Measurements from ENCODE around the gene RBM19.
"Not testable (repeated sequence)": the region's sequence is repeated elsewhere in the genome, so short reads cannot be mapped to it uniquely, and the experiment has no call there.

RBM19 gene

GRCh38 chr12:114003286-114003685 lies 37.2 kb upstream of the RBM19 start:
- Histone ChIP-seq H3K27me3 (ENCODE audit: insufficient read depth, low read depth) (no peaks in the 10 kb centered on the region), H3K27ac (no peak overlapping the region), H3K36me3 (ENCODE audit: insufficient read depth) (no peaks in the 10 kb centered on the region), H3K79me2 (ENCODE audit: insufficient read depth, low read depth) (no peaks in the 10 kb centered on the region), H2AFZ (ENCODE audit: low read depth) (no peak overlapping the region), H4K20me1 (ENCODE audit: insufficient read depth) (no peaks in the 10 kb centered on the region), H3K4me1 (ENCODE audit: low read depth, poor library complexity, severe bottlenecking) (no peaks in the 10 kb centered on the region), H3K4me3 (IDR thresholded peaks at IDR 0.05; ENCODE audit: insufficient read depth, low read depth, low read length) (no peak overlapping the region), H3K4me2 (no peak overlapping the region), H3K9ac (no peak overlapping the region)
- no peak for TF ChIP-seq CTCF (conservative IDR thresholded peaks at IDR 0.05; ENCODE audit: low read depth, low read length)

- Histone ChIP-seq H3K9ac (no peak overlapping the region), H3K4me3 (IDR thresholded peaks at IDR 0.05; ENCODE audit: insufficient read depth, low read depth, low read length) (no peak overlapping the region), H2AFZ (ENCODE audit: low read depth) (no peak overlapping the region), H3K36me3 (ENCODE audit: insufficient read depth) (no peaks in the 10 kb centered on the region), H3K27me3 (ENCODE audit: insufficient read depth, low read depth) (no peaks in the 10 kb centered on the region), H3K4me2 (no peak overlapping the region), H3K27ac (no peak overlapping the region), H3K79me2 (ENCODE audit: insufficient read depth, low read depth) (no peaks in the 10 kb centered on the region), H4K20me1 (ENCODE audit: insufficient read depth) (no peaks in the 10 kb centered on the region), H3K4me1 (ENCODE audit: low read depth, poor library complexity, severe bottlenecking) (no peaks in the 10 kb centered on the region)
- TF ChIP-seq CTCF (conservative IDR thresholded peaks at IDR 0.05; ENCODE audit: low read depth, low read length): no peak
Observed at GRCh38 chr12:114001511-114002340, 35.6 kb upstream of the RBM19 start.

GRCh38 chr12:114000861-114001260 lies 34.7 kb upstream of the RBM19 start:
- no peak overlapping the region for H3K4me3 ChIP-seq (IDR thresholded peaks at IDR 0.05; ENCODE audit: insufficient read depth, low read depth, low read length)
- TF ChIP-seq CTCF (conservative IDR thresholded peaks at IDR 0.05; ENCODE audit: low read depth, low read length): no peak
- no peaks in the 10 kb centered on the region for H3K36me3 ChIP-seq (ENCODE audit: insufficient read depth)
- no peaks in the 10 kb centered on the region for H3K79me2 ChIP-seq (ENCODE audit: insufficient read depth, low read depth)
- H3K27me3 ChIP-seq (ENCODE audit: insufficient read depth, low read depth): no peaks in the 10 kb centered on the region
- no peaks in the 10 kb centered on the region for H4K20me1 ChIP-seq (ENCODE audit: insufficient read depth)
- no peaks in the 10 kb centered on the region for H3K4me1 ChIP-seq (ENCODE audit: low read depth, poor library complexity, severe bottlenecking)
- H2AFZ ChIP-seq (ENCODE audit: low read depth): no peak overlapping the region
- H3K9ac ChIP-seq: no peak overlapping the region
- H3K4me2 ChIP-seq: no peak overlapping the region
- no peak overlapping the region for H3K27ac ChIP-seq

- not testable (repeated sequence) for H3K4me1 ChIP-seq (ENCODE audit: low read depth, poor library complexity, severe bottlenecking); H3K79me2 ChIP-seq (ENCODE audit: insufficient read depth, low read depth); H3K27ac ChIP-seq; H3K27me3 ChIP-seq (ENCODE audit: insufficient read depth, low read depth); H2AFZ ChIP-seq (ENCODE audit: low read depth); H3K9ac ChIP-seq; H3K4me2 ChIP-seq; H3K4me3 ChIP-seq (IDR thresholded peaks at IDR 0.05; ENCODE audit: insufficient read depth, low read depth, low read length); H3K36me3 ChIP-seq (ENCODE audit: insufficient read depth); H4K20me1 ChIP-seq (ENCODE audit: insufficient read depth)
Observed at GRCh38 chr12:114000261-114000660, 34.1 kb upstream of the RBM19 start.

- H3K36me3 ChIP-seq (ENCODE audit: insufficient read depth): no peaks in the 10 kb centered on the region
- H3K4me3 ChIP-seq (IDR thresholded peaks at IDR 0.05; ENCODE audit: insufficient read depth, low read depth, low read length): no peak overlapping the region
- H3K27me3 ChIP-seq (ENCODE audit: insufficient read depth, low read depth): no peaks in the 10 kb centered on the region
- H3K9ac ChIP-seq: no peak overlapping the region
- H3K4me1 ChIP-seq (ENCODE audit: low read depth, poor library complexity, severe bottlenecking): no peaks in the 10 kb centered on the region
- no peaks in the 10 kb centered on the region for H3K79me2 ChIP-seq (ENCODE audit: insufficient read depth, low read depth)
- H3K27ac ChIP-seq: no peak overlapping the region
- TF ChIP-seq CTCF (conservative IDR thresholded peaks at IDR 0.05; ENCODE audit: low read depth, low read length): no peak
- H3K4me2 ChIP-seq: no peak overlapping the region
- no peak overlapping the region for H2AFZ ChIP-seq (ENCODE audit: low read depth)
- no peaks in the 10 kb centered on the region for H4K20me1 ChIP-seq (ENCODE audit: insufficient read depth)
Observed at GRCh38 chr12:113997365-113997764, 31.2 kb upstream of the RBM19 start.
